Loucy (cell line): ENCODE results near the gene NFATC1.

Source experiments
- H2AFZ ChIP-seq: fragments of 200-600 bp; sonication (generic); 2 replicates; pipeline ENCODE4 v1.6.0; 2016; ENCODE audit warnings: antibody characterized with exemption, mild to moderate bottlenecking, low read length, moderate library complexity
- H3F3A ChIP-seq: fragments of 200-600 bp; 2 replicates; pipeline ENCODE4 v1.6.0; 2016; ENCODE audit warnings: antibody characterized with exemption, low read depth, mild to moderate bottlenecking
- H3K27me3 ChIP-seq: fragments of 200-600 bp; sonication (generic); 2 replicates; pipeline ENCODE4 v1.6.1; 2014; ENCODE audit warnings: low read length, mild to moderate bottlenecking; ENCODE audit not compliant: insufficient read depth, poor library complexity, severe bottlenecking
- H3K36me3 ChIP-seq: fragments of 200-600 bp; sonication (generic); 2 replicates; pipeline ENCODE4 v1.6.1; 2016; ENCODE audit warnings: low read length; ENCODE audit not compliant: insufficient read depth
- H3K4me1 ChIP-seq: fragments of 200-600 bp; sonication (generic); 2 replicates; pipeline ENCODE4 v1.5.1; 2014; ENCODE audit warnings: low read length, mild to moderate bottlenecking; ENCODE audit not compliant: insufficient read depth, poor library complexity, severe bottlenecking
- H3K4me2 ChIP-seq: fragments of 200-600 bp; sonication (generic); 2 replicates; pipeline ENCODE4 v1.6.0; 2014; ENCODE audit warnings: antibody characterized with exemption, low read length, low read depth, mild to moderate bottlenecking; ENCODE audit not compliant: poor library complexity, severe bottlenecking
- H3K4me3 ChIP-seq: fragments of 200-600 bp; sonication (generic); 2 replicates; pipeline ENCODE4 v1.5.1; 2014; ENCODE audit warnings: low read length, mild to moderate bottlenecking, mixed read lengths; ENCODE audit not compliant: poor library complexity, severe bottlenecking
- H3K79me2 ChIP-seq: fragments of 200-600 bp; sonication (generic); 2 replicates; pipeline ENCODE4 v1.6.1; 2014; ENCODE audit warnings: low read length; ENCODE audit not compliant: insufficient read depth
- H3K9ac ChIP-seq: fragments of 200-600 bp; sonication (generic); 2 replicates; pipeline ENCODE4 v1.6.0; 2014; ENCODE audit warnings: mild to moderate bottlenecking, low read depth, low read length, moderate library complexity; ENCODE audit not compliant: poor library complexity, severe bottlenecking
- H3K9me2 ChIP-seq: fragments of 200-600 bp; sonication (generic); replicated peaks from 2 replicates; pipeline ENCODE4 v1.6.1; 2016; ENCODE audit warnings: low read depth, low read length, mixed read lengths
- H3K9me3 ChIP-seq: fragments of 200-600 bp; sonication (generic); 2 replicates; pipeline ENCODE4 v1.6.1; 2014; ENCODE audit warnings: mild to moderate bottlenecking, antibody characterized with exemption, low read length, low read depth; ENCODE audit not compliant: insufficient read depth
- H4K20me1 ChIP-seq: fragments of 200-600 bp; sonication (generic); 2 replicates; pipeline ENCODE4 v1.6.0; 2014; ENCODE audit warnings: antibody characterized with exemption, low read length, mild to moderate bottlenecking; ENCODE audit not compliant: insufficient read depth, poor library complexity, severe bottlenecking
- CTCF ChIP-seq: fragments of 200-600 bp; sonication (generic); conservative IDR thresholded peaks from 2 replicates; pipeline ENCODE4 v1.5.1; 2014; ENCODE audit warnings: mild to moderate bottlenecking, antibody characterized with exemption, low read length
- EZH2phosphoT487 ChIP-seq: fragments of 200-600 bp; IDR thresholded peaks from 2 replicates; pipeline ENCODE4 v1.6.1; 2018; ENCODE audit warnings: antibody characterized with exemption, mild to moderate bottlenecking, moderate library complexity, borderline replicate concordance

Gene NFATC1

GRCh38 chr18:79520478-79521390 lies 125.0 kb downstream of the NFATC1 start:
- Histone ChIP-seq H3K4me3 (no peak overlapping the region), H3K9me2 (no peaks in the 10 kb centered on the region), H3K27me3 (no peaks in the 10 kb centered on the region), H3K4me1 (peaks cover 51% of the 10 kb centered on the region), H4K20me1 (no peaks in the 10 kb centered on the region), H3K4me2 (no peak overlapping the region), H3K79me2 (no peaks in the 10 kb centered on the region), H3K9ac (no peak overlapping the region), H3K9me3 (no peaks in the 10 kb centered on the region), H3F3A (peaks cover 8% of the 10 kb centered on the region; the same call in 1 of the 2 replicates), H3K36me3 (no peaks in the 10 kb centered on the region), H2AFZ (no peak overlapping the region)
- TF ChIP-seq CTCF (no peak), EZH2phosphoT487 (no peak)

DNA sequence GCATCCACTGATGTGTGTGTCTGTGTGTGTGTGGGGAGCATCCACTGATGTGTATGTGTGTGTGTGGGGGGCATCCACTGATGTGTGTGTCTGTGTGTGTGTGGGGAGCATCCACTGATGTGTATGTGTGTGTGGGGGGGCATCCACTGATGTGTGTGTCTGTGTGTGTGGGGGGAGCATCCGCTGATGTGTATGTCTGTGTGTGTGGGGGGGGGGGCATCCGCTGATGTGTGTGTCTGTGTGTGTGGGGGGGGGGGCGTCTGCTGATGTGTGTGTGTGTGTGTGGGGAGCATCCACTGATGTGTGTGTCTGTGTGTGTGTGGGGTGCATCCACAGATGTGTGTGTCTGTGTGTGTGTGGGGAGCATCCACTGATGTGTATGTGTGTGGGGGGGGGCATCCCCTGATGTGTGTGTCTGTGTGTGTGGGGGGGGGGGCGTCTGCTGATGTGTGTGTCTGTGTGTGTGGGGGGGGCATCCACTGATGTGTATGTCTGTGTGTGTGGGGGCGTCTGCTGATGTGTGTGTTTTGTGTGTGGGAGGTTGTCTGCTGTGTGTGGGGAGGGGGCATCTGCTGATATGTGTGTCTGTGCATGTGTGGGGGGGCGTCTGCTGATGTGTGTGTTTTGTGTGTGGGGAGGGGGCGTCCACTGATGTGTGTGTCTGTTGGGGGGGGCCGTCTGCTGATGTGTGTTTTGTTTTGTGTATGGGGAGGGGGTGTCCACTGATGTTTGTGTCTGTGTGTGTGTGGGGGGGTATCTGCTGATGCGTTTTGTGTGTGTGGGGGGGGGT lies 125.9 kb downstream of the NFATC1 start:
- TF ChIP-seq EZH2phosphoT487 (no peak), CTCF (no peak)
- Histone ChIP-seq H3K4me1 (peaks cover 57% of the 10 kb centered on the region), H3K9me3 (no peaks in the 10 kb centered on the region), H4K20me1 (no peaks in the 10 kb centered on the region), H2AFZ (no peak overlapping the region), H3F3A (peaks cover 8% of the 10 kb centered on the region; the same call in 1 of the 2 replicates), H3K4me3 (no peak overlapping the region), H3K9ac (peak overlapping the region; percentile 62), H3K36me3 (no peaks in the 10 kb centered on the region), H3K9me2 (no peaks in the 10 kb centered on the region), H3K4me2 (no peak overlapping the region), H3K79me2 (no peaks in the 10 kb centered on the region), H3K27me3 (no peaks in the 10 kb centered on the region)

- Histone ChIP-seq H3K79me2 (no peaks in the 10 kb centered on the region), H3K4me1 (peaks cover 52% of the 10 kb centered on the region), H3K4me2 (peak overlapping the region; percentile 76), H3K9me2 (no peaks in the 10 kb centered on the region), H3K9ac (peak overlapping the region; percentile 62), H4K20me1 (no peaks in the 10 kb centered on the region), H3K9me3 (no peaks in the 10 kb centered on the region), H3K4me3 (peak overlapping the region; percentile 50), H2AFZ (no peak overlapping the region), H3K27me3 (no peaks in the 10 kb centered on the region), H3F3A (peaks cover 8% of the 10 kb centered on the region; the same call in 1 of the 2 replicates), H3K36me3 (no peaks in the 10 kb centered on the region; the same call in 1 of the 2 replicates)
- no peak for TF ChIP-seq CTCF
- TF ChIP-seq EZH2phosphoT487 = no peak
These were observed 126.9 kb downstream of the NFATC1 start for GRCh38 chr18:79522451-79523205.
